ENCODE measurements around the gene BET1.
A peak's percentile ranks its signal among the peaks of the same experiment; 100 is the strongest.

BET1 gene

DNA sequence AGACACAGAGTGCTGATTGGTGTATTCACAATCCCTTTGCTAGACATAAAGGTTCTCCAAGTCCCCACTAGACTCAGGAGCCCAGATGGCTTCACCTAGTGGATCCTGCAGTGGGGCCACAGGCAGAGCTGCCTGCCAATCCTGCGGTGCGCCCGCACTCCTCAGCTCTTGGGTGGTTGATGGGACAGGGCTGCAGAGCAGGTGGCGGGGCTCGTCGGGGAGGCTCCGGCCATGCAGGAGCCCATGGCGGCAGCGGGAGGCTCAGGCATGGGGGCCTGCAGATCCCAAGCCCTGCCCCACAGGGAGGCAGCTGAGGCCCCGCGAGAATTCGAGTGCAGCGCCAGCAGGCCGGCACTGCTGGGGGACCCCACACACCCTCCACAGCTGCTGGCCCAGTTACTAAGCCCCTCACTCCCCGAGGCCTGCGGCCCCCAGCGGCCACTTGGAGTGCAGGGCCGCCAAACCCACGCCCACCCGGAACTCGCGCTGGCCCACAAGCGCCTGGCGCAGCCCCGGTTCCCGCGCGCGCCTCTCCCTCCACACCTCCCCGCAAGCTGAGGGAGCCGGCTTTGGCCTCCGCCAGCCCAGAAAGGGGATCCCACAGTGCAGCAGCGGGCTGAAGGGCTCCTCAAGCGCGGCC, 7.7 kb upstream of the BET1 start:
- DNase-seq: no peak

DNA sequence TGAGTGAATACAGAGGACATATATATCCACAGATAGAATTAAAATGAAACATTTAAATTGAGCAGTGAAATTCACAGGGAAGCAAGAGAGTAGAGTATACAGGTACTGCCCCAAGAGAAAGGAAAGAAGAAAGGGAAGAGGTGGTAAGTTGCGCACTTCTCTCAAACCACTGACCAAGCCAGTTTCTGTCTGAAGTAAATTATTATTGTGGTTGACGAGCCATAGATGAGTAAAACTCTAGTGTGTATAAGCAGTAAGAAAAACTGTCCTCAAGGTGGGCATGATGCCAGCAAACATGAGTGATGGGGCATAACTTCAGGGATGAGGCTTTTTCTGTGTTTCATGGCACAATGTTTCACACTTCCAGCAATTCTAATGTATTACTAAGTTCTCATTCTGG, 4.4 kb upstream of the BET1 start:
- no peak for DNase-seq

DNA sequence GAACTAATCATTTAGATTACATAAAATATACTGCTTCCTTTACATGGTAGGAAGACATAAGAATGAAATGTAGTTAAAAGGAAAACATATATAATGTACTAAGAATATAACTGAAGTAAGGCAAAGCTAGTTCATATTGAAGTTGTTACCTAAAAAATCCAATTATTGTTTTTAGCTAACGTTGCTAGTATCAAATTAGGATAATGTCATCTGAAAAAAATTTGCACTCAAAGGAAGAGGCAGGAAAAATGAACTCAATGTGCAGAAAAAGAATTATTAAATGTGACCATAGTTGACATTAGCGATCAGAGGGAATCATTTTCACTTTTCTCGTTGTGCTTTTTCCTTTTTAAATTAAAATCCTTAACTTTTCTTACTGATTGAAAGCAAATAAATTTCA, 1.6 kb upstream of the BET1 start:
- DNase-seq: no peak

DNA sequence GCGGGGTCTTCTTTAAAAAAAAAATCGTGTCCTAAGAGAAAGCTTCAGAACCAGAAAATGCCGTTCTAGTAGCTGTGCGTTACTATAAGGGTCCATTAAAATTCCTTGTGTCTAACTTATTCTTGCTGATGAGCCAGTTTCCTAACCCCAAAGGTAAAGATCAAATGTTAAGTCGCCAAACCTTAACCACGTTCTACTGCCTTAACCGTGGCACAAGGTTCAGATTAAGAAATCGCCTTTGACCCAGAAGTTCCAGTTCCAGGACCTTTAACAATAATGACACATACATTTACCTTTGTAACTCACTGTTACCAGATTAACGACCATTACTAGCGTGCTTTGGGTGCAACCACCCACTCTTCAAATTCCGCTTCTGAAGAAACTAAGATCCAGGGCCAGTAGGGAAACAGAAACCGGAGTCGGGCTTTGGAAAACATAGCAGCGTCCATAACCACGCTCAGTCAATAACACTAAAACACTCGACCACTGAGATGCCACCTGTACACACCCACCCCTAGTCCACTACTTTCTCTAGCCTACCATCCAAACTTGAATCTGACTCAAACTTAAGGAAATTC, 620 bp downstream of the BET1 start:
- peak; percentile 39 for DNase-seq

DNA sequence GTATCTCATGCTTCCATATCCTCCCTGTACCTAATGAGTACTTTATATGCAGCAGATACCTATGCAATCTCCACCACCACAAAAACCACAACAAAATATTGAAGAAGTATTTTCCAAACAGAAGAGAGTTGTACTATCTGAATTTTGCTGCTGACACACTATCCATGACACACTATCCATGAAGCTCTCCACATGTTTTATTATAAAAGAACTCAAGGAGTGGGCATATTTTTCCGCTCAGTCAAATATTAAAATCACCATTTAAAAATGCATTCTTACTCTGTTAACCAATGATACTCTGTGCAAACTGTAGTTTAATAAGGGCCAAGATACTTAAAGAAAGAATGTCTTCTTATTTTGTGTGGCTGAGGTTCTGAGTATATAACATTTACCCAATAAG, 2.8 kb downstream of the BET1 start:
- no peak for DNase-seq

DNA sequence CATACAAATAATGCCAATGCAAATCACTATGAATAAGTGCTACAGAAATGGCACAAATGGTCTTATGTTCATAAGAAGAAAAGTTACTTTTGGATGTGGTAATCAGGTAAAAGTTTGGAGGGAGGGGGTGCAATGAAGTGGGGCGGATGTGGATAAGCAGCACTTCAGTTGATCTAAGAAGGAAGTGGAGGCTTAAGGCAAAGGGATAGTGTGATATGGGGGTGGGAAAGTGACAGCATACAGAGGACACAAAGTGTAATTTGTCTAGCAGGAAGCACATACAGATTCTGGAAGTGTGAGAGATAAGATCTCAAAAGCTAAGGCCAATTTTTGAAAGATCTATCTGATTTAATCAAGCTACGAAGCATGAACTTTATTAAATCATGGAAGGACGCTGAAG, 6.3 kb downstream of the BET1 start:
- DNase-seq: no peak

DNA sequence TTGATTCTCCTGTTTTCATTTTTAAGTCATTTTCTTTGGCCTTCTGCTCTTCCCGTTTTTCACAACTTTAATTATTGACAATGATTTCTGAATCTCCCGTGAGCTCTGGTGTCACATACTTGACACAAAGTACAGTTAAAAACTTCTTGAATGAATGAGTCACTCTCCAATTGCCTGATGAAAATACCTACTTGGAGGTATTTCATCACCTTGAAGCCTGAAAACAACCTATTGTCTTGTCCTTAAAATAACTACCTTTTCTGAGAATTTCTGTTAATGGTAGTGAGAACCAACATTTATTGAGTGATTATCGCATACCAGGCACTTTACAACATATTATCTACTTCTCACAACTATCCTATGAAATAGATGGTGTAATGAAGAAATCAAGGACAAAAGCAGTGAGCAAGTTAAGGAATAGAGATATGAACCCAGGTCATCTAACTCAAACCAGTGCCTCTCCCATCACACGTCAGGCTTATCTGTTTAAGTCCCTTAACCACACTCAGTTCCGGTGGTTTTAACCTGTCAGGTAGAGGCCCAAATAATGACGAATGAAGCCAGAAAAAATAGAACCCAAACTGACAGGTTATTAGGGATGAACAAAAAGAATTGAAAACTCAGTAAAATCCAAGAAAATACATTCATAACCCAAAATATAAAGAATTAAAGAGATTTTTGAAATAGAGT, 11.6 kb downstream of the BET1 start:
- DNase-seq: no peak

DNA sequence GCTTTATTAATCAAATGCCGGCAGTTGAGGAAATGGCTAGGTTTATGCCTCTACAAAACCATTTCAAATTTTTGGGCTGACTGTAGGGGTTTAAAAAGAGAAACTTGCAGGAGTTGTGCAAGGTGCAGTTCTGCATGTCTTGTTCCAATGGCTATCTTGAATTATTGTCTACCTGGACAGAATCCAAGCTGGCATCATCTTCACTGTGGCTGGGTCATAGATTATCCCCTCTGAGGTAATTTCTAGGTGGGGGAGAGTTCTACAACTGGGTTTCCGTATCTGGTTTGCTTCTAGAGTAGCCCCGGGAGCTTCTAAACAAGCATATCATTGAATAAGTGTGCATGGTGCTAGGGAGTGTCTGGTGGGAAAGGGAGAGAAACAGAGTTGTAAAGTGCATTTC, 16.9 kb downstream of the BET1 start:
- no peak for DNase-seq

DNA sequence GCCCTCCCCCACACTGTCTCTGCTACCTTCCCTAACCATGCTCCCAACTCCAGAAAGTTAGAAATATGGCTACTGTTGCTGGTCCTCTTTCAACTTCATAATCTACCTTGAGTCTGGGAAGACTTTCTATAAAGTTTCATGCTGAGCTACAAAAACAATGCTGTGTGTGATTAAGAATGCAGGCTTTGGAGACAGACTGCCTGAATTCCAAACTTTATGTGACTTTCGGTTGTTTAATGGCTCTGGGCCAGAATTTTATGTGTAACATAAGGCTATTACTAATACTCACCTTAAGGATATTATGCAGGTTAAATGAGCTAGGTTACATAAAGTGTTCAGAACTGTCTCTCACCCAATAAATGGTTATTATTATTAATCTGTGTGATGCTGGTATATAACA, 19.1 kb downstream of the BET1 start:
- DNase-seq: no peak

DNA sequence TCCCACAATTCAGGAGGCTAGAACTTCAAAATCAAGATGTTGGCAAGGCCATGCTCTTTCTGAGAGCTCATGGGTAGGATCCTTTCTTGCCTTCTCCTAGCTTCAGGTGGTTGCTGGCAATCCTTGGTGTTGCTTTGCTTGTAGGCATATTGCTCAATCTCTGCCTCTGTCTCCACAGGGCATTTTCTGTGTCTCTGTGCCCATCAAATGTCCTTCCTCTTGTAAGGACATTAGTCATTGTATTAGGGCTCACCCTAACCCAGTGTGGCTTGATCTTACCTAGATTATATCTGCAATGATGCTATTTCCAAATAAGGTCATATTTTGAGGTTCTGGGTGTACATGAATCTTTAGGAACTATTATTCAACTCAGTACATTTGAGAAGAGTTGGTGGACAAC, 20.1 kb downstream of the BET1 start:
- DNase-seq: no peak

DNA sequence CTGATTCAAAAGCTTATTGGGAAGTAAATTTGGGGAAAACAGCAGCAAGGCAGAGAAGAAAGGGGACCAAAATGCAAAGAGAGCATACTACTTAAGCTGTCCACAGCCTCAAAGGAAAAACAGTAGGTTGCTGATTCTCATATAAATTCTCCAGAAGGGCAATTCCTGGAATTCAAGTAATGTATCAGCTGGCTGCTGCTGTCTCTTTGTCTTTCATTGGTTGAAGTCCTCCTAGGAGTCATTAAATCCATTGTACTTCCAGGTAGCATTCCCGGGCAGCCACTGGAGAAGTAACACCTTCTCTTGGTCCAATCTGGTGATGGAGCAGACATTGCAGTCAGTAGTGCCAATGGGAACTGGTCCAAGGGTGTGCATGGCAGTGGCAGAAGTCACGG, 22.7 kb downstream of the BET1 start:
- no peak for DNase-seq

DNA sequence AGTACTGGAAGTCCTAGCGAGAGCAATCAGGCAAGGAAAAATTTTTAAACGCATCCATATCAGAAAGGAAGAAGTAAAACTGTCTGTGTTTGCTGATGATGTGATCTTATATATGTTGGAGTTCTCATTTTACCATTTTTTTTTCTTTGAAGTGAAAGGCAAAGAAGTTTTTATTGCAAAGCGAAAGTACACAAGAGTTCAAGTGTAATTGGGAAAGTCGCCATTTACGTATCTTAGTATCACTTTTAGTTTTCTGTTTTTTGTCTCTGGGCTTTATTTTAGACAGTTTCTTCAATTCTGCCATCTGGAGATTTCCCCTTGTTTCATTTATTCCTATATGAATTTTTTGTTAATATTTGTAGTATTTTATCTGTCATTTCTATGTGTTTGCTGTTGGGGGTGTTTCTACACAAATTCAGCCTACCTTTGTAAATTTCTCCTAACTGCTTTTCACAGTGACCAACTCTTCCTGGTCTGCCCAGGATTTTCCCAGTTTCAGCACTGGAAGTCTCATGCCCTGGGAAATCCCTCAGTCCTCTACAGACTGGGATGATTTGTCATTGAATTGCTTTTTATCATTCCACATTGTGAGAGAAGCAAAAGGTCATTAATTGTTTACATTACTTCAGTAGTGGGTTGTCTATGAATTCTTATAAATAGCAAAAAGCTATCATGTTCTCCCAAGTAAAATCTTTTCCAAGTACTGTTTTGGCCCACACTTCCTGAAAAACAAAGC, 23.2 kb downstream of the BET1 start:
- no peak for DNase-seq

DNA sequence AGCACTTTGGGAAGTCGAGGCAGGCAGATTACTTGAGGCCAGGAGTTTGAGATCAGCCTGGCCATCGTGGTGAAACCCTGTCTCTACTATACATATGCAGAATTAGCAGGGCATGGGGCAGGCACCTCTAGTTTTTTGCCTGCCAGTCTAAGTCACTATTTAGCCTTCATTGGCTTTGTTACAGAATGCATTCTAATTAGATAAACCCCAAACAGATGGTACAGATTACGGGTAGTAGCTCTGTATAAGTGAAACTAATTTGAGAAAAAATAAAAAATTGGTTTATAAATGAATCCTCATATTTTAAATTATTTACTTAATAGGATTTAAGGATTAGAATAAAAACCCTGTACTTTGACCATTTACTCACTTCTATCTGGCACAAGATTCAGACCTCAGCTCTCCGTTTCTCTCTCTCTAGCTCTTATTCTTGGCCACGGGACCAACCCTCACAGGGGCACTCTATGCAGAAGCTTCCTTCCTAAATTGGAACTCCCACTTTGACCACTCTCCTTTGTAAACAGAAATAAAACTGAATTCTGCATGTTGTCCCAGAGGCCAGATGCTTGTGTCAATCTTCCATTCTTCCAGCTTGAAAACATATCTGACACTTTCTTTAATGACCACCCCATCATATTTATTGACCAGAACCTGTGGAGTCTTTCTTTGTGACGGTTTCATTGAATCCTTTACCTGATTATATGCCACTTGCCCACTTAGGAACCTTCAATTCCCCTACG, 26.8 kb downstream of the BET1 start:
- DNase-seq: no peak

DNA sequence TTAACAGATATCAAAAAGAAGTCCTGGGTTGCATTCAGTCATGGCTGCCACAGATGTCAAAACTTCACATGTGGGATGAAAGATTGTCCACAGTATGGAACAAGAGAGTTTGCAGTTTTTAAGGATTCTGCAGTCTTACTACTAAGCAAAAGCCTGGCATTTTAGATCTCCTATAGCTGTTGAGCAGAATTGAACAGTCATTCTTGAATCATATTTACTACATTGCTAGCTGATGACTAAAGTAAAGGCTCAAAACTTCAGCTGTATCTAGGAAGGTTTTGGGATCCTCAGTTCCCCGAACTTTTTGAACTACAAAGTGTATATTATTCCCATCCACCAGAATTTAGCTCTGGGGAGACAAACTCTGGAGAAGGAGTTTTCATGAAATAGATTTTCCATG, 31.0 kb downstream of the BET1 start:
- no peak for DNase-seq

DNA sequence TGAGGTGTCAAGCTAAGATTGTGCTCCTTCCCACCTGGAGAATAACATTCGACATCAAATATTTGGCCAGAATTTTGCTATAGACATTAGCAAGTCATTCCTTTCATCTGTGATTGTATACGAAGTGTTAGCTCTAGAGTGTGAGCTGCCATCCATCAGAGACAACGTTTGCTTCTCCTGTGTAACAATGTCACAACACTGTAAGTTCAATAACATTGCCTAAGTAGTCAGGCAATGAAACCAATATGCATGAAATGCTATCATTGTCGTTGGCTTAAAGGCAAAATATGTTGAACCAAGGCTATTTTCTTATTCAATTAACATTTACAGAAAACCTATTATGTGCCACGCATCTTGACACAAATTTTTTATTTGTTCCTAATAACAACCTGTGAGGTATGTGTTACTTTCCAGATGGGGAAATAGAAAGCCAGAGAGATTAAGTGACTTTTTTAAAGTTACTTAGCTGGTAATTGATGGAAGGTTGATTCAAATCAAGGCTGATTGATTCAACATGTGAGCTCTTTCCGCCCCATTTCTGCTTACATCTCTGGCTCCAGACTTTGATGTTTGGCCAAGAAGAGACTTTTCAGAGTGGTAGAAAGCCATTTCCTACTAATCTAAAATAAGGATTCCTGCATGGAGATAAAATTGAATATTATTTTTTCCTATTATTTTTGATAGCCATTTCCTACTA, 32.0 kb downstream of the BET1 start:
- no peak for DNase-seq

DNA sequence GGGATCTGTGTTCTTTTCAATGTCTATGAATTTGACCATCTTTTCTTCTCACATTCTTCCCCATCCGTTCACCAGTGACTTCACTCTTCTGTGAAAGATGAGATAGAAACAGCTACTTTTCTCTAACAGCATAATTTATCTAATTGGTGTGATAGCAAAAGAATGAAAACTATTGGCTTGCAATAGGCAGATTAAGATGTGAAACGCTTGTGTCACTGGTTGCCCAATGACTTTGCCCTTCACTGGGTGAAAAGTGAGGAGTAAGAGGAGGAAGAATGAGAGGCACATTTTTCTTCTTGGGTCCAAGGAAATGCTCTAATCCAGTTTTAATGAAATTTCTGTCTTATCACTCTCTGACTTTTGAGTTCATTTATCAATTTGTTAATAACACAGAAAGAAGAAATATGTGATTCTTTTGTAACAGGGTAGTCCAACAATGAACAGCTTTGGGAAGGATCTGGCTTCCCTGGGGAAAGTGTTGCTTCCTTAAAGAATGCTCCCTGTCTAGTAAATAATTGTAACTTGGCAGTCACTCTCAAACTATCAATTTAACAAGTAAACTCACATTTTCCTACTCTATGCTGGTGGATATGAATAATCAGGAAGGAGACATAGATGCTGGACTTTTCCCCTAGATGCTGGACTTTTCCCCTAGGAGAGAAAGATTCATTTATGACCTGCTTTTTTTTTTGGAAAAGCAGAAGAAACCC, 35.1 kb downstream of the BET1 start:
- DNase-seq: no peak

DNA sequence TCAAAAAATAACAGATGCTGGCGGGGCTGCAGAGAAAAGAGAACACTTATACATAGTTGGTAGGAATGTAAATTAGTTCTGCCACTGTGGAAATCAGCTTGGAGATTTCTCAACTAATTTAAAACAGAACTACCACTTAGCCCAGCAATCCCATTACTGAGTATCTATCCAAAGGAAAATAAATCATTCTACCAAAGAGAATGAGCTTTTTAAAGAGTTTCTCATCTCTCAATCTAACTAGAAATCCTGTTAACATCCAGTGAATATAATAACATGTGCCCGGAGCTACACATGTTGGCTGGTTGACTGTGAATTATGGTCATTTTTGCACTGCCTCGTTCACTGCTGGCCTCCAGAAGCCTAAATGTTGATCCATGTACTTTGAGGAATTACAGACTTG, 39.3 kb downstream of the BET1 start:
- no peak for DNase-seq

DNA sequence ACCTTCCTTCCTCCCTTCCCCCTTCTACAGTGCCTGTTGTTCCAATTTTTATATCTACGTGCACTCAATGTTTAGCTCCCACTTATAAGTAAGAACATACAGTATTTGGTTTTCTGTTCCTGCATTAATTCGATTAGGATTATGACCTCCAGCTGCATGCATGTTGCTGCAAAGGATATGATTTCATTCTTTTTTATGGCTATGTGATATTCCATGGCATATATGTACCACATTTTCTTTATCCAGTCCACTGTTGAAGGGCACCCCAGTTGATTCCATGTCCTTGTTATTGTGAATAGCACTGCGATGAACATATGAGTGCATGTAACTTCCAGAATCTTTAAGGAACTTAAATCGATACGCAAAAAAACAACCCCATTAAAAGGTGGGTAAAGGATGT, 39.9 kb downstream of the BET1 start:
- no peak for DNase-seq

DNA sequence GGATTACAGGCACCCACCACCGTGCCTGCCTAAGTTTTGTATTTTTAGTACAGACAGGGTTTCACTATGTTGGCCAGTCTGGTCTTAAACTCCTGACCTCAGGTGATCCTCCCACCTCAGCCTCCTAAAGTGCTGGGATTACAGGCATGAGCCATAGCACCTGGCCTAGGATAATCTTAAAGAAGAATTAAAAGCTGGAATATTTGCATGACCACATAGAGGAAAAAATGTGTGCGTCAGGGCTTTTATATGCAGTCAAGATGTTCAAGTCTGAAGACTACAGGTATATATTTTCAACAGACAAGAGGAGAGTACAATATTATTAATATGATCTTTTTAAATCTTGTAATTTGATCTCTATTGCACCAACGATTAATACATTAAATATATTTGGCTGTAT, 43.2 kb downstream of the BET1 start:
- DNase-seq: no peak

DNA sequence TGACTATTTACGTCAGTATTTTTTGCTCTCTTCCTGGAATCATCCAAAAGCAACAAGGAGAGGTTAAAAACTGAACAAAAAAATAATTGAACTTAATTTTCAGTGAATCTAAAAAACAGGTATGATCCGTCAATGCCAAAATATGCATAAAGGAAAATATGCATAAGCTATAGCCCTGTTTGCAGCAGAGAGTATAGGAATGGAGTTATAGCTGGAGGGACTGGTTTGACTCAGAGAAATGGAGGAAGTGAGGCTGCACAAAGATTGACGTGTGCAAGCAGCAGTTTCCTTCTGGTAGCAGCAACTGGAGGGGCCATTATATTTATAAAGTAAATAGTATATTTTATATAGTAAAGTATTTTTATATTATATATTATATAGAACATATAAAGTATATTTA, 45.5 kb downstream of the BET1 start:
- DNase-seq: no peak

DNA sequence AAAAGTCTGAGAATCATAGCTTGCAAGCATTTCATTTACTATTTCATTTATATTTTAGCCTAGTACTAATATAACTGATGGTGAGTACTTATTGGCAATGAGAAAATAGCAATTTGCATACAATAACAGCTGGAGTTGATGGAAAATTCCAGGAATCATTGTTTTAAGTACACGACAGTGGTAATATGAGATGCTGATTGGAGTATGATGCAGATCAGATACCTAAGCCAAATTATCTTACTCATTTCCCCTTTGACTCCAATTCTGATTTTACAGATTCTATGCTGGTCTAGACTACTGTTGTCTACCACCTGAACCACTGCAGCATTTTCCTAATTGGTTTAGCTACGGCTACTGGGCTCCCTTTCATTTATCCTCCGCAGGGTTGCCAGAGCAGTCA, 45.9 kb downstream of the BET1 start:
- DNase-seq: no peak

DNA sequence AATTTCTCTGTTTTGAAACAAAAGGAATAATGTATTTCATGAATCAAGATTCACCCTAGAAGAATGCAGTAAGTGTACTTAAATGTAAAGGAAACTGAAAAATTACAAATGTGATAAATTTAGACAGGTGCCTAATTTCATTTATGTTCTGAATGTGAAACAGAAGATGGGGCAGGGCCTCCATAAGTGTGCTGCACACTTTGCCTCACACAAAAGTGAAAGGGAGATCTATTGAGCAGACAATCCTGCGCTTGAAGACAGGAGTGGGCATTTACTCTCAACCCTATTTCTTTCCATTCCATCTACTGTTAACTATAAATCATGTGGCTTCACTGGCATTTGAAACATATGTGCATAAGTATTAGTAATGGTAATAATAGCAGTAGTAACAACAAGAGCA, 46.4 kb downstream of the BET1 start:
- DNase-seq: no peak

Data from DMS79 treated with DMSO at 0.1 percent for 48 hours (cell line).